Neural crest cell (in vitro differentiated cells): Measurements from ENCODE around the gene ARFIP1. TPM values are rescaled to one million over a fixed set of nuclear protein-coding genes. Genes with fewer than 3 reads are reported as not detected.

Experiments used
- DNase-seq: peaks from one replicate; pipeline ENCODE4 v3.0.0; 2021; ENCODE audit warnings: low read depth, mixed read lengths, low spot score
- H3K27ac Mint-ChIP-seq: one replicate; pipeline ENCODE4 v1.8.0; 2021; ENCODE audit warnings: mild to moderate bottlenecking, mixed read lengths; ENCODE audit not compliant: unreplicated experiment
- H3K27me3 Mint-ChIP-seq: 2 replicates; pipeline ENCODE4 v1.8.0; 2021; ENCODE audit warnings: low read depth, mild to moderate bottlenecking, mixed read lengths
- H3K36me3 Mint-ChIP-seq: 2 replicates; pipeline ENCODE4 v1.8.0; 2021; ENCODE audit warnings: low read depth, mild to moderate bottlenecking, mixed read lengths
- H3K4me1 Mint-ChIP-seq: 2 replicates; pipeline ENCODE4 v1.8.0; 2021; ENCODE audit warnings: mixed read lengths
- H3K4me3 Mint-ChIP-seq: one replicate; pipeline ENCODE4 v1.8.0; 2021; ENCODE audit warnings: mild to moderate bottlenecking, mixed read lengths
- H3K9me3 Mint-ChIP-seq: 2 replicates; pipeline ENCODE4 v1.8.0; 2021; ENCODE audit warnings: mixed read lengths
- total RNA-seq: library from RNA; stranded (reverse); gene quantifications from 2 replicates; pipeline ENCODE4 v1.2.1, GENCODE V29; 2021
- TF ChIP-seq, protein P1 (sequence below): fragments of 200-600 bp; sonication (generic); conservative IDR thresholded peaks from 2 replicates; pipeline ENCODE4 v1.5.0; 2021; ENCODE audit warnings: antibody characterized with exemption, mild to moderate bottlenecking

Gene ARFIP1
- total RNA-seq, 1 donor from 2014 or later = 37.4 TPM

DNA sequence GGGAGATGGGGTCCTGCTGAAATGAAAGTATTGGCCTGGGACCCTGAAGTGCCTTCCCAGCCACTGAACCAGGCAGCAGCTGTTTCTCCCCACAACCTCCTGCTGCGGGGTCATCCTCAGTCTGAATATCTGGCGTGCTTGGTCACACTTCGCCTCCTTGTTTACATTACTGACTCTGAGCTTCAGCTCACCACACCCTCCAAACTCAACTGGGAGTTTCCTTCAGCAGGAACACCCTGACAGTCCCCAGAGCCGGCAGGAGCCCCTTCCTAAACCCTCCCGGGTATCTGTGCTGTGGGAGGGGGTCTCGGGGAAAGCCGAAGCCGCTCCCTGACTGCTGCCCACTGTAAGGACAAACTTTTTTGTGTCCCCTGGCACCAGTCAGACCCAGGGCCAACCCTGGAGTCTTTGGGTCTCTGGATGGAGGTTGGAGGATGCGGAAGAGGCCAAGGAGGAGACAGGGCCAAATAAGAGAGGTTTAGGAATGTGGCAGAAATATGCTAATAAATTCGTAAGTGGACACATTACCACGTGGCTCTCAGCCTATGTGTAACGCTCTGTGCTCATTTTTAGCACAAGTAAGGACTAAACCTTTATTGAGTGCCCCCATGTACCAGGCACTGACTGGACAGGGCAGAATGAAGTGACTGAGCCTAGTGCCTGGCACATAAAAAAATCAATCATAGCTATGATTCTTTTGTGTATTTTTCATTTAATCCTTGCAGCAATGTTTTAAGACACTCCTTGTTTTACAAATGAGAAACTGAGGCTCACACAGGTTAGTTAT, 177.1 kb downstream of the ARFIP1 start:
- DNase-seq = no peak
- TF ChIP-seq, protein P1, sequence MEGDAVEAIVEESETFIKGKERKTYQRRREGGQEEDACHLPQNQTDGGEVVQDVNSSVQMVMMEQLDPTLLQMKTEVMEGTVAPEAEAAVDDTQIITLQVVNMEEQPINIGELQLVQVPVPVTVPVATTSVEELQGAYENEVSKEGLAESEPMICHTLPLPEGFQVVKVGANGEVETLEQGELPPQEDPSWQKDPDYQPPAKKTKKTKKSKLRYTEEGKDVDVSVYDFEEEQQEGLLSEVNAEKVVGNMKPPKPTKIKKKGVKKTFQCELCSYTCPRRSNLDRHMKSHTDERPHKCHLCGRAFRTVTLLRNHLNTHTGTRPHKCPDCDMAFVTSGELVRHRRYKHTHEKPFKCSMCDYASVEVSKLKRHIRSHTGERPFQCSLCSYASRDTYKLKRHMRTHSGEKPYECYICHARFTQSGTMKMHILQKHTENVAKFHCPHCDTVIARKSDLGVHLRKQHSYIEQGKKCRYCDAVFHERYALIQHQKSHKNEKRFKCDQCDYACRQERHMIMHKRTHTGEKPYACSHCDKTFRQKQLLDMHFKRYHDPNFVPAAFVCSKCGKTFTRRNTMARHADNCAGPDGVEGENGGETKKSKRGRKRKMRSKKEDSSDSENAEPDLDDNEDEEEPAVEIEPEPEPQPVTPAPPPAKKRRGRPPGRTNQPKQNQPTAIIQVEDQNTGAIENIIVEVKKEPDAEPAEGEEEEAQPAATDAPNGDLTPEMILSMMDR = no peak
- no peak overlapping the region for H3K27ac Mint-ChIP-seq
- H3K4me1 Mint-ChIP-seq = peaks cover 44% of the 10 kb centered on the region
- H3K27me3 Mint-ChIP-seq = no peaks in the 10 kb centered on the region
- no peak overlapping the region for H3K4me3 Mint-ChIP-seq
- peaks cover 11% of the 10 kb centered on the region for H3K36me3 Mint-ChIP-seq
- H3K9me3 Mint-ChIP-seq = no peaks in the 10 kb centered on the region

DNA sequence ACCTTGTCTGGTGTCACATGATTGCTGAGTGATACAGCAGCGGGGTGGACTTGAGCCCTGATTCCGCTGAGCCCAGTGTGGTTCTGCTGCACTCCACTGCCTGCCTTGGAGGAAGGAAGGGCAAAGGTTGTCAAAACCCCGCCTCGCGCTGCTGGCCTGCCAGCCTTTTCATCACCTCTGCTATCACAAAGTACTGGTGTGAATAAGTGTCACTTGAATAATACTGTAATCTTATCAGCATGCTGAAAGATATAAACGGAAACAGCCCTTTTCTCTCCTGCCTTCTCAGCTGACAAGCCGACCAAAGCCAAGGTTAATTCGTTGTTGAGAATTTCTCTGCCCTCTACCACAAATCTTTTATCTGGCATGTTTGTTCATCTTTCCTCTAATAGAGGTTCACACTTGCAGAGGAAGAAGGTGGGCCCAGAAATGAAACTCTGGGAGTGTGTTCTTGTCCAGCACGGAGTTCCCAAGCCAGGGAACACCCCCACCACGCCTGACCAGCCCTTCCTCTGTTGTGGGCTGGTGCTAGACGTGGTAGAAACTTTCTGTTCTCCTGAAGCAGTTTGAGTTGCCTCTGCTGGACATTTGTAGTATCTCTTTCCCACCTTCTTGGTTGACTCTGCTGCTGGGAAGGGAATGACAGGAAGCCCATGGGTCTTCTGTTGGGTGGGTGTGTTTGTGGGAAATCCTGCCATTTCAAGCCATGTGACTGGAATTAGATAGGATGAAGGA, 177.8 kb downstream of the ARFIP1 start:
- Mint-ChIP-seq H3K27me3 (no peaks in the 10 kb centered on the region), H3K36me3 (peaks cover 11% of the 10 kb centered on the region), H3K9me3 (no peaks in the 10 kb centered on the region), H3K4me1 (peaks cover 44% of the 10 kb centered on the region), H3K27ac (peak overlapping the region; percentile 57), H3K4me3 (no peak overlapping the region)
- TF ChIP-seq, protein P1 = no peak
- DNase-seq = no peak

DNA sequence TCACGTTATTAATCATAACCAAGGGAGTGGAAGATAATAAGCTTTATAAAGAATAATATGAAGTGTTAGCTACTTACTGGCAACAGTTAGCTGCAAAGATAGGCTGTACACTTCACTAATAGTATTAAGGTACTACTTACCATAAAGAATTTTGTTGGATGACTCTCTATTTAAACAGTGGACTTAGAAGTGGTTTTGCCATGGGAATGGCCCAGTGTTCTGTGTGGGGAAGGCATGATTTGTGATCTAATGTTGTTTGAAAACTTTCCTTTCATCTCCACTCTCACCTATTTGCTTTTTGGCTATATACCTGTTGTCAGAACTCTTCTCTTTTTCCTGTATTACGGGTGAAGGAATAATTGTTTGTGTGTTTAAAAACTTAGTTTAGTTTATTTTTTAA, 179.3 kb downstream of the ARFIP1 start:
- no peak for DNase-seq
- H3K4me3 Mint-ChIP-seq = no peak overlapping the region
- peaks cover 50% of the 10 kb centered on the region for H3K4me1 Mint-ChIP-seq
- TF ChIP-seq, protein P1 = no peak
- no peaks in the 10 kb centered on the region for H3K27me3 Mint-ChIP-seq
- H3K36me3 Mint-ChIP-seq = peaks cover 14% of the 10 kb centered on the region
- no peak overlapping the region for H3K27ac Mint-ChIP-seq
- H3K9me3 Mint-ChIP-seq = no peaks in the 10 kb centered on the region

DNA sequence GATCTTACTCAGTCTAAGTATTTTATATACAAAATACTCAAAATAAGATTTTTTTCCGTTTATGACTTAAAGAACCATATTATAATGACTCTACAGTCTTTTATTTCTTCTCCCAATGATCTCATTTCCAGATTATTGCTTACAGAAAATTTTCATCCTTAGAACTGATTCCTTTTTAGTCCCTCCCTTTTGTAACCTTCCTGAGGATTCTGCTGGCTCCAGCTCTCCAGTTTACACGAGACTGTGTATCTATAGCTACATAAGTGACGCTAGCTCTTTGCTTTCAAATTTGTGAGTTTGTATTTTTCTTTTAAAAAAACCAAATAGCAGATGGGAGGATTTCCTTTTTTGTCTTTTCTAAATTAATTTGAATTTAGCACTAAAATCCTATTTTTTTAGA, 180.3 kb downstream of the ARFIP1 start:
- no peak for DNase-seq
- Mint-ChIP-seq H3K4me3 (no peak overlapping the region), H3K36me3 (peaks cover 16% of the 10 kb centered on the region), H3K4me1 (peaks cover 50% of the 10 kb centered on the region), H3K27me3 (no peaks in the 10 kb centered on the region), H3K9me3 (no peaks in the 10 kb centered on the region), H3K27ac (peak overlapping the region; percentile 39)
- TF ChIP-seq, protein P1 = no peak

- Mint-ChIP-seq H3K27ac (peak overlapping the region; percentile 75), H3K27me3 (no peaks in the 10 kb centered on the region), H3K4me1 (peaks cover 44% of the 10 kb centered on the region), H3K36me3 (peaks cover 16% of the 10 kb centered on the region), H3K4me3 (peak overlapping the region; percentile 2), H3K9me3 (no peaks in the 10 kb centered on the region)
- DNase-seq = no peak
- TF ChIP-seq, protein P1 = no peak
Measured at GRCh38 chr4:152961014-152961772, 181.4 kb downstream of the ARFIP1 start.
